Epithelial cell of proximal tubule (primary cell): Measurements from ENCODE around the gene LDLRAD3. TPM values are rescaled to one million over a fixed set of nuclear protein-coding genes. Genes with fewer than 3 reads are reported as not detected.

Experiments
- DNase-seq: peaks from one replicate; pipeline ENCODE4 v3.0.0-alpha.2; 2011; ENCODE audit warnings: low read depth
- H3K4me3 ChIP-seq: 2 replicates; pipeline ENCODE4 v1.5.1; 2011; ENCODE audit warnings: low read depth, mild to moderate bottlenecking, low read length
- total RNA-seq: library from RNA; depleted of rRNA; stranded (reverse); fragments of >200 nt; gene quantifications from 2 replicates; pipeline ENCODE4 v1.2.3, GENCODE V29; 2015
- TF ChIP-seq, protein P1 (sequence below): conservative IDR thresholded peaks from 2 replicates; pipeline ENCODE4 v1.5.1; 2012; ENCODE audit warnings: low read depth, mild to moderate bottlenecking, low read length

The LDLRAD3 gene
- total RNA-seq, 1 donor from 2014 or later = 8.2 TPM

GRCh38 chr11:36065436-36065835 is 121.6 kb downstream of the LDLRAD3 start:
- TF ChIP-seq, protein P1, sequence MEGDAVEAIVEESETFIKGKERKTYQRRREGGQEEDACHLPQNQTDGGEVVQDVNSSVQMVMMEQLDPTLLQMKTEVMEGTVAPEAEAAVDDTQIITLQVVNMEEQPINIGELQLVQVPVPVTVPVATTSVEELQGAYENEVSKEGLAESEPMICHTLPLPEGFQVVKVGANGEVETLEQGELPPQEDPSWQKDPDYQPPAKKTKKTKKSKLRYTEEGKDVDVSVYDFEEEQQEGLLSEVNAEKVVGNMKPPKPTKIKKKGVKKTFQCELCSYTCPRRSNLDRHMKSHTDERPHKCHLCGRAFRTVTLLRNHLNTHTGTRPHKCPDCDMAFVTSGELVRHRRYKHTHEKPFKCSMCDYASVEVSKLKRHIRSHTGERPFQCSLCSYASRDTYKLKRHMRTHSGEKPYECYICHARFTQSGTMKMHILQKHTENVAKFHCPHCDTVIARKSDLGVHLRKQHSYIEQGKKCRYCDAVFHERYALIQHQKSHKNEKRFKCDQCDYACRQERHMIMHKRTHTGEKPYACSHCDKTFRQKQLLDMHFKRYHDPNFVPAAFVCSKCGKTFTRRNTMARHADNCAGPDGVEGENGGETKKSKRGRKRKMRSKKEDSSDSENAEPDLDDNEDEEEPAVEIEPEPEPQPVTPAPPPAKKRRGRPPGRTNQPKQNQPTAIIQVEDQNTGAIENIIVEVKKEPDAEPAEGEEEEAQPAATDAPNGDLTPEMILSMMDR = no peak
- no peak overlapping the region for H3K4me3 ChIP-seq
- DNase-seq = no peak

DNA sequence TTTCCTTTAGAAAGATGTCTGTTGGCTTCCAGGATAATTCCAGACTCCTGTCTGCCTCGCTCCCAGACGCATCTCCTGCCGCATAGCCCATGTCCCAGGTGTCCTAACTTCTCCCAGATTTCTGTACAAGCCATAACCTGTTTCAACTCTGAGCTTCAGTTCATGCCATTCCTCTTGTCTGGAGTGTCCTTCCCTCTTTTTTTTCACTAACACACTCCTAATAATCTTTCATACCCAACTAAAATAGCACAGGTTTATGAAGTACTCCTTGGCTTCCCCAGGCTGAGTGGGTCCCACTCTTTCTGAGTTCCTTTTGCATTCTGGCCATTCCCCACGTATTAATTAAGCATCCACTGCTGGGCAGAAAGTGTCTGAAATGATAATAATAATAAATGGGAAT is 123.0 kb downstream of the LDLRAD3 start:
- no peak for DNase-seq
- no peak overlapping the region for H3K4me3 ChIP-seq

GRCh38 chr11:36069576-36070212 is 125.8 kb downstream of the LDLRAD3 start:
- TF ChIP-seq, protein P1 = peak; percentile 7
- no peak for DNase-seq
- no peak overlapping the region for H3K4me3 ChIP-seq

More for the DNA sequence above, 123.0 kb downstream of the LDLRAD3 start:
- TF ChIP-seq, protein P1 = no peak

DNA sequence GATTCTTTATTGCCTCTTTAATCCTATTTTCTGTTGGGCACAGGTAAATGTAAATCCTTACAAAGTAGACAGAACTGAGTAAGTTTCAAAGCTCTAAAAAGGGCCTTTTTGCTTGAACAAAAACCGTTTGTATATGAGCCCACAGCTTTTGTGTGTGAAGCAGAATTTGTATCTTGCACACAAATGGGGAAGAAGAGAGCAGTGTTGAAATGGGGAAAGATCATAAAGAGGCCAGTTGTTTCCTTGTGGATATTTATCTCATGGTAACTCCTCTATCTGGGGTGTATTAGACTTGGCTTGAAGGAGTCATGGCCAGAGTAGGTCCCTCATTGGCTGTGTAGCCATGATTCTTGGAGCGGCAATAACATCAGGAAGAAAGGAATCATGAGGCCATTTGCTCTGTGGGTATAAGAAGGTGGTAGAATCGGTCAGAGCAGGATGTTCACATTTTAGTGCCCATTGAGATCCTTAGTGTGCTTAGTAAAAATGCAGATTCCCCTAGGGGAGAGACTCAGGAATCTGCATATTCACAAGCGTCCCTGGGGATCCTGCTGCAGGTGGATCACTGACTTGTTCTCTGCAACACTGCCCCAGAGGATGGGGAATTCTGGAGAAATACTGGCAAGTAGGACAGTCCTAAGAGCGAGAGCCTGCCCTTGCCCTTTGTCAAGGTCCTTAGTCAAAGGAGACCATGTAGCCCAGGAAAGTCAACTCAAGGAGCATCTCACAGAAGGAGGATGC is 126.5 kb downstream of the LDLRAD3 start:
- no peak for DNase-seq
- H3K4me3 ChIP-seq = no peak overlapping the region
- TF ChIP-seq, protein P1 = no peak

DNA sequence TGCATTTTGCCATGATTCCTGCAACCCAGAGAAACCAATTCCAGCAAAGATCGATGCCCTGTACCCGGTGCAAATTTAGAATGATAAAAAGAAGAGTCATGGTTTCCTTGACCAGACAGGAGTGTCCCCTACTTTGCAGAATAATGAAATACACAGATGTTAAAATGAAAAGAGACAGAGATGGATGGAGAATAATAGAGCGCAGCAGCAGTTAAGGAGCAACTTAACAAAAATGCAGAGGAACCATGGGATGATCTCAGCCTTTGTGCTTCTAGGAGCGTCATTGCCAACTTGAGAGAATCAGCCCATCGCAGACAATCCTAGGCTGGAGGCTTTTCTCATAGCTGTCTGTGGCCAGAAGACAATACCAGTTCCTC is 127.1 kb downstream of the LDLRAD3 start:
- no peak for DNase-seq
- H3K4me3 ChIP-seq = no peak overlapping the region
- TF ChIP-seq, protein P1 = no peak

- TF ChIP-seq, protein P1 = no peak
- no peak for DNase-seq
- H3K4me3 ChIP-seq = no peak overlapping the region
Measured at GRCh38 chr11:36071917-36072500, 128.1 kb downstream of the LDLRAD3 start.
